Right ventricle myocardium superior (tissue), 1 donor: Measurements from ENCODE around the gene TACC3. TPM values are rescaled to one million over a fixed set of nuclear protein-coding genes. Genes with fewer than 3 reads are reported as not detected.
A peak's percentile ranks its signal among the peaks of the same experiment; 100 is the strongest.
"Not testable (repeated sequence)": the region's sequence is repeated elsewhere in the genome, so short reads cannot be mapped to it uniquely, and the experiment has no call there.

ENCODE experiments used
- ATAC-seq: fragments of 200-7000 bp; cut with Tn5 transposase; one replicate; pipeline ENCODE4 v1.9.1; 2020; ENCODE audit warnings: mild to moderate bottlenecking; ENCODE audit not compliant: poor library complexity
- DNase-seq: peaks from one replicate; pipeline ENCODE4 v3.0.0-alpha.2; 2020
- intact Hi-C: fragments of 100-400 bp; cut with DNase I; formaldehyde crosslinking; loops from one replicate; pipeline ENCODE4 v1.11.2; 2022
- total RNA-seq: library from RNA; stranded (reverse); fragmentation: NEBNext Ultra II Directional; extraction: Animal tissue kit (Norgen Biotek cat#: 25700); gene quantifications from one replicate; pipeline ENCODE4 v1.2.1, GENCODE V29; 2021
- donor health status: DM: no; HTN: yes; CAD: no; lungs with severe emphysema.

The TACC3 gene
- total RNA-seq, 1 donor from 2014 or later: 7.0 TPM

GRCh38 chr4:1693131-1693896 is 28.0 kb upstream of the TACC3 start:
- DNase-seq: peak; percentile 78
- intact Hi-C loops: loop anchor here (2.0 kb wide), 1 partner anchor 33 kb away; no protein-coding TSS in a partner anchor
- ATAC-seq: peak; percentile 86

GRCh38 chr4:1695913-1696312 is 25.4 kb upstream of the TACC3 start:
- ATAC-seq (no peak), DNase-seq (no peak)
- intact Hi-C loops: no loop called here

- DNase-seq, ATAC-seq, intact Hi-C loops: not testable (repeated sequence)
These were observed 19.6 kb upstream of the TACC3 start for GRCh38 chr4:1701671-1702070.

- DNase-seq: no peak
- intact Hi-C loops: no loop called here
These were observed 17.5 kb upstream of the TACC3 start for GRCh38 chr4:1703867-1704266.

GRCh38 chr4:1705732-1706131 is 15.6 kb upstream of the TACC3 start:
- intact Hi-C loops: no loop called here
- no peak for DNase-seq

More at GRCh38 chr4:1703867-1704266, 17.5 kb upstream of the TACC3 start:
- ATAC-seq: no peak

GRCh38 chr4:1706358-1706757 is 15.0 kb upstream of the TACC3 start:
- intact Hi-C loops: no loop called here
- DNase-seq: no peak
- ATAC-seq: no peak

More at GRCh38 chr4:1705732-1706131, 15.6 kb upstream of the TACC3 start:
- no peak for ATAC-seq

GRCh38 chr4:1708581-1708980 is 12.7 kb upstream of the TACC3 start:
- DNase-seq (no peak), ATAC-seq (no peak)
- intact Hi-C loops: no loop called here

- intact Hi-C loops: loop anchor here (10.0 kb wide), 1 partner anchor 366 kb away; the partner anchor contains the start of gene UVSSA
- DNase-seq (no peak), ATAC-seq (no peak)
These were observed 10.2 kb upstream of the TACC3 start for GRCh38 chr4:1711055-1711570.

GRCh38 chr4:1711571-1712215 is 9.6 kb upstream of the TACC3 start:
- ATAC-seq (peak; percentile 37), DNase-seq (peak; percentile 66)
- intact Hi-C loops: loop anchor here (10.0 kb wide), 1 partner anchor 367 kb away; the partner anchor contains the start of gene UVSSA

GRCh38 chr4:1712216-1713002 is 8.9 kb upstream of the TACC3 start, which contains the start of gene SLBP:
TSS of gene SLBP (minus strand) at chr4:1712319. CDS start at chr4:1712188, 131 bp downstream.
- intact Hi-C loops: loop anchor here (10.0 kb wide), 1 partner anchor 368 kb away; the partner anchor contains the start of gene UVSSA
- peak; percentile 93 for ATAC-seq
- DNase-seq: peak; percentile 97

GRCh38 chr4:1713003-1713851 is 8.1 kb upstream of the TACC3 start:
- DNase-seq (peak; percentile 22), ATAC-seq (no peak)
- intact Hi-C loops: loop anchor here (10.0 kb wide), 1 partner anchor 368 kb away; the partner anchor contains the start of gene UVSSA

- DNase-seq: no peak
- no peak for ATAC-seq
- intact Hi-C loops: loop anchor here (10.0 kb wide), 1 partner anchor 370 kb away; the partner anchor contains the start of gene UVSSA
These were observed 6.9 kb upstream of the TACC3 start for GRCh38 chr4:1714303-1715001.

- no peak for ATAC-seq
- DNase-seq: peak; percentile 51
- intact Hi-C loops: loop anchor here (10.0 kb wide), 1 partner anchor 370 kb away; the partner anchor contains the start of gene UVSSA
These were observed 6.1 kb upstream of the TACC3 start for GRCh38 chr4:1715002-1715758.

GRCh38 chr4:1716065-1716945 is 5.0 kb upstream of the TACC3 start:
- intact Hi-C loops: loop anchor here (10.0 kb wide), 1 partner anchor 372 kb away; the partner anchor contains the start of gene UVSSA
- ATAC-seq (no peak), DNase-seq (peak; percentile 37)
